Medulla oblongata (tissue), 1 donor: ENCODE results near the gene CCDC88B.
A peak's percentile ranks its signal among the peaks of the same experiment; 100 is the strongest.

ENCODE experiments used
- DNase-seq: peaks from one replicate; pipeline ENCODE4 v3.0.0-alpha.2; 2015; ENCODE audit errors: extremely low spot score

CCDC88B gene

GRCh38 chr11:64339754-64340408 lies at the start of gene CCDC88B:
Gene CCDC88B, plus strand, starts transcription at chr11:64340204. Its CDS starts 63 bp downstream, at chr11:64340267.
- DNase-seq: peak; percentile 60

GRCh38 chr11:64290352-64291261 lies 49.4 kb upstream of the CCDC88B start:
- DNase-seq: peak; percentile 23

- no peak for DNase-seq
Observed at GRCh38 chr11:64291262-64291751, 48.7 kb upstream of the CCDC88B start, which contains the start of gene KCNK4. Gene KCNK4, plus strand, starts transcription at chr11:64291302. Its CDS starts 1,717 bp downstream, at chr11:64293019.

GRCh38 chr11:64291752-64292459 lies 48.1 kb upstream of the CCDC88B start:
- no peak for DNase-seq

- DNase-seq: no peak
Observed at GRCh38 chr11:64292460-64293254, 47.3 kb upstream of the CCDC88B start.

GRCh38 chr11:64294774-64295173 lies 45.2 kb upstream of the CCDC88B start:
- no peak for DNase-seq

GRCh38 chr11:64295760-64296159 lies 44.2 kb upstream of the CCDC88B start:
- no peak for DNase-seq

GRCh38 chr11:64296236-64296635 lies 43.8 kb upstream of the CCDC88B start:
- DNase-seq: no peak

GRCh38 chr11:64296830-64297698 lies 42.9 kb upstream of the CCDC88B start:
- no peak for DNase-seq

- no peak for DNase-seq
Observed at GRCh38 chr11:64297699-64298358, 42.2 kb upstream of the CCDC88B start.

- DNase-seq: peak; percentile 73
Observed at GRCh38 chr11:64298966-64299846, 40.8 kb upstream of the CCDC88B start.

- DNase-seq: no peak
Observed at GRCh38 chr11:64299847-64300648, 40.0 kb upstream of the CCDC88B start, which contains the start of gene CATSPERZ. Gene CATSPERZ, plus strand, starts transcription at chr11:64300358. Its CDS starts 53 bp downstream, at chr11:64300411.

- DNase-seq: no peak
Observed at GRCh38 chr11:64303109-64304031, 36.6 kb upstream of the CCDC88B start.

GRCh38 chr11:64304032-64304315 lies 36.0 kb upstream of the CCDC88B start:
- DNase-seq: no peak

- DNase-seq: peak; percentile 91
Observed at GRCh38 chr11:64304316-64305072, 35.5 kb upstream of the CCDC88B start.

- DNase-seq: peak; percentile 99
Observed at GRCh38 chr11:64305075-64305690, 34.8 kb upstream of the CCDC88B start, which contains the start of gene ESRRA. Gene ESRRA, plus strand, starts transcription at chr11:64305524. Its CDS starts 1,656 bp downstream, at chr11:64307180.
